Measurements from ENCODE around the gene EIF4A3.

EIF4A3 gene

DNA sequence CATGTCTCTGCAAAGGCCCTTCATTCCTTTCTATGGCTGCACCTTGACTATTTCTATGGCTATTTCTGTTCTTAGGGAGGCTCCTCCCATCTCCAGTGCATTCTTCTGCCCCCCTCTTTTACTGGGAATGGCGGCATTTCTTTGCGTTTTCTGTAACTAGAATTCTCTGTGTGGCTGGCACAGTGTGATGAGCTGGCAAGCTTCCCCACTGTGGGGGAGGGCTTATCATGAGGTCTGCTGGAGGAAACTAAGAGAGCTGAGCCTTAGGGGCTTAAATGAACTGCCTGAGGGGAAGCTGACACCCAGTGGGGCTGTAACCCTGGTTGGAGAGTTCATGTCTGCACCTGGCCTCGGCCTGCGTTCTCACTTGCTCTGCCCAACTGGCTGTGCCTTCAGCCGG, 21.4 kb upstream of the EIF4A3 start:
- Histone ChIP-seq H3K27me3 (ENCODE audit: insufficient read depth, low read length, poor library complexity, severe bottlenecking) (no peaks in the 10 kb centered on the region), H3K9me2 (replicated peaks; ENCODE audit: low read depth, low read length) (no peaks in the 10 kb centered on the region), H4K20me1 (ENCODE audit: insufficient read depth, low read length, poor library complexity, severe bottlenecking) (no peaks in the 10 kb centered on the region), H3K4me3 (ENCODE audit: low read length, poor library complexity, severe bottlenecking) (no peak overlapping the region), H3K79me2 (ENCODE audit: insufficient read depth, low read length) (no peaks in the 10 kb centered on the region), H2AFZ (ENCODE audit: low read length) (no peak overlapping the region), H3K9ac (ENCODE audit: low read depth, low read length, poor library complexity, severe bottlenecking) (no peak overlapping the region), H3K36me3 (ENCODE audit: insufficient read depth, low read length) (no peaks in the 10 kb centered on the region), H3K9me3 (ENCODE audit: insufficient read depth, low read depth, low read length) (no peaks in the 10 kb centered on the region), H3K4me2 (ENCODE audit: low read depth, low read length, poor library complexity, severe bottlenecking) (no peak overlapping the region), H3K4me1 (ENCODE audit: insufficient read depth, low read length, poor library complexity, severe bottlenecking) (no peaks in the 10 kb centered on the region), H3F3A (ENCODE audit: low read depth) (no peaks in the 10 kb centered on the region)
- TF ChIP-seq CTCF (conservative IDR thresholded peaks at IDR 0.05; ENCODE audit: low read length) (no peak), EZH2phosphoT487 (IDR thresholded peaks at IDR 0.05; ENCODE audit: borderline replicate concordance) (no peak)

GRCh38 chr17:80166446-80166845, 19.5 kb upstream of the EIF4A3 start:
- Histone ChIP-seq H3K4me3 (ENCODE audit: low read length, poor library complexity, severe bottlenecking) (no peak overlapping the region), H4K20me1 (ENCODE audit: insufficient read depth, low read length, poor library complexity, severe bottlenecking) (no peaks in the 10 kb centered on the region), H2AFZ (ENCODE audit: low read length) (no peak overlapping the region), H3K9me2 (replicated peaks; ENCODE audit: low read depth, low read length) (no peaks in the 10 kb centered on the region), H3K79me2 (ENCODE audit: insufficient read depth, low read length) (no peaks in the 10 kb centered on the region), H3K36me3 (ENCODE audit: insufficient read depth, low read length) (no peaks in the 10 kb centered on the region), H3K9ac (ENCODE audit: low read depth, low read length, poor library complexity, severe bottlenecking) (no peak overlapping the region), H3K9me3 (ENCODE audit: insufficient read depth, low read depth, low read length) (no peaks in the 10 kb centered on the region), H3K27me3 (ENCODE audit: insufficient read depth, low read length, poor library complexity, severe bottlenecking) (no peaks in the 10 kb centered on the region), H3K4me2 (ENCODE audit: low read depth, low read length, poor library complexity, severe bottlenecking) (no peak overlapping the region), H3K4me1 (ENCODE audit: insufficient read depth, low read length, poor library complexity, severe bottlenecking) (peaks cover 7% of the 10 kb centered on the region), H3F3A (ENCODE audit: low read depth) (no peaks in the 10 kb centered on the region)
- TF ChIP-seq CTCF (conservative IDR thresholded peaks at IDR 0.05; ENCODE audit: low read length) (no peak), EZH2phosphoT487 (IDR thresholded peaks at IDR 0.05; ENCODE audit: borderline replicate concordance) (no peak)

- Histone ChIP-seq H3K9me2 (replicated peaks; ENCODE audit: low read depth, low read length) (no peaks in the 10 kb centered on the region), H3K9ac (ENCODE audit: low read depth, low read length, poor library complexity, severe bottlenecking) (no peak overlapping the region), H4K20me1 (ENCODE audit: insufficient read depth, low read length, poor library complexity, severe bottlenecking) (no peaks in the 10 kb centered on the region), H3K9me3 (ENCODE audit: insufficient read depth, low read depth, low read length) (no peaks in the 10 kb centered on the region), H3K4me2 (ENCODE audit: low read depth, low read length, poor library complexity, severe bottlenecking) (no peak overlapping the region), H3F3A (ENCODE audit: low read depth) (no peaks in the 10 kb centered on the region), H3K4me1 (ENCODE audit: insufficient read depth, low read length, poor library complexity, severe bottlenecking) (peaks cover 26% of the 10 kb centered on the region), H3K4me3 (ENCODE audit: low read length, poor library complexity, severe bottlenecking) (no peak overlapping the region), H3K27me3 (ENCODE audit: insufficient read depth, low read length, poor library complexity, severe bottlenecking) (no peaks in the 10 kb centered on the region), H3K36me3 (ENCODE audit: insufficient read depth, low read length) (no peaks in the 10 kb centered on the region), H2AFZ (ENCODE audit: low read length) (no peak overlapping the region), H3K79me2 (ENCODE audit: insufficient read depth, low read length) (no peaks in the 10 kb centered on the region)
- TF ChIP-seq EZH2phosphoT487 (IDR thresholded peaks at IDR 0.05; ENCODE audit: borderline replicate concordance), result no peak
- TF ChIP-seq CTCF (conservative IDR thresholded peaks at IDR 0.05; ENCODE audit: low read length), result no peak
These were observed 17.3 kb upstream of the EIF4A3 start for GRCh38 chr17:80164185-80164584.
